ENCODE measurements around the gene UNC5A. TPM values are rescaled to one million over a fixed set of nuclear protein-coding genes. Genes with fewer than 3 reads are reported as not detected.
A peak's percentile ranks its signal among the peaks of the same experiment; 100 is the strongest.

UNC5A gene
- polyA plus RNA-seq, 4 donors: 0.08 to 0.35 (median 0.18) TPM

GRCh38 chr5:176798949-176799348, 11.4 kb upstream of the UNC5A start:
- no peak for DNase-seq (ENCODE audit: low read depth in 4 of 4, low spot score in 2 of 4)

- no peak for DNase-seq (ENCODE audit: low read depth in 4 of 4, low spot score in 2 of 4)
Observed at GRCh38 chr5:176799488-176799887, 10.9 kb upstream of the UNC5A start.

GRCh38 chr5:176800024-176800423, 10.3 kb upstream of the UNC5A start:
- no peak for DNase-seq (ENCODE audit: low read depth in 4 of 4, low spot score in 2 of 4)

- DNase-seq (ENCODE audit: low read depth in 4 of 4, low spot score in 2 of 4): no peak
Observed at GRCh38 chr5:176802116-176802784, 8.1 kb upstream of the UNC5A start.

- DNase-seq (ENCODE audit: low read depth in 4 of 4, low spot score in 2 of 4): no peak
Observed at GRCh38 chr5:176803068-176803942, 7.1 kb upstream of the UNC5A start.

- peak in 3 of 4 donors; percentile 34 to 63 (median 44) for DNase-seq (ENCODE audit: low read depth in 4 of 4, low spot score in 2 of 4)
Observed at GRCh38 chr5:176803943-176804498, 6.3 kb upstream of the UNC5A start.

- no peak for DNase-seq (ENCODE audit: low read depth in 4 of 4, low spot score in 2 of 4)
Observed at GRCh38 chr5:176806137-176806536, 4.2 kb upstream of the UNC5A start.

- DNase-seq (ENCODE audit: low read depth in 4 of 4, low spot score in 2 of 4): no peak
Observed at GRCh38 chr5:176809544-176810080, 747 bp upstream of the UNC5A start.

- no peak for DNase-seq (ENCODE audit: low read depth in 4 of 4, low spot score in 2 of 4)
Observed at GRCh38 chr5:176810687-176811501, 535 bp downstream of the UNC5A start.

GRCh38 chr5:176812269-176813259, 2.2 kb downstream of the UNC5A start:
- no peak for DNase-seq (ENCODE audit: low read depth in 4 of 4, low spot score in 2 of 4)

GRCh38 chr5:176813587-176814312, 3.4 kb downstream of the UNC5A start:
- DNase-seq (ENCODE audit: low read depth in 4 of 4, low spot score in 2 of 4): no peak

GRCh38 chr5:176814313-176814685, 3.9 kb downstream of the UNC5A start:
- DNase-seq (ENCODE audit: low read depth in 4 of 4, low spot score in 2 of 4): no peak

GRCh38 chr5:176814836-176815438, 4.6 kb downstream of the UNC5A start:
- DNase-seq (ENCODE audit: low read depth in 4 of 4, low spot score in 2 of 4): no peak

- no peak for DNase-seq (ENCODE audit: low read depth in 4 of 4, low spot score in 2 of 4)
Observed at GRCh38 chr5:176816043-176816745, 5.8 kb downstream of the UNC5A start.

GRCh38 chr5:176816791-176817347, 6.5 kb downstream of the UNC5A start:
- no peak for DNase-seq (ENCODE audit: low read depth in 4 of 4, low spot score in 2 of 4)

- no peak for DNase-seq (ENCODE audit: low read depth in 4 of 4, low spot score in 2 of 4)
Observed at GRCh38 chr5:176817369-176817840, 7.0 kb downstream of the UNC5A start.

GRCh38 chr5:176817841-176818377, 7.5 kb downstream of the UNC5A start:
- DNase-seq (ENCODE audit: low read depth in 4 of 4, low spot score in 2 of 4): no peak

Data from left renal cortex interstitium (tissue), 4 donors.